Upper lobe of left lung (tissue), 6 donors: ENCODE results near the gene UBAC1. TPM values are rescaled to one million over a fixed set of nuclear protein-coding genes. Genes with fewer than 3 reads are reported as not detected.
"Not testable (repeated sequence)": the region's sequence is repeated elsewhere in the genome, so short reads cannot be mapped to it uniquely, and the experiment has no call there.

Experiments used
- ATAC-seq, 2 donors: fragments of 200-7000 bp; cut with Tn5 transposase; one replicate each; pipeline ENCODE4 v1.9.1; 2022; ENCODE audit warnings: mild to moderate bottlenecking in 2 of 2, moderate library complexity in 2 of 2; ENCODE audit not compliant: low FRiP score in 2 of 2
- DNase-seq, 2 donors: peaks; one replicate each; pipeline ENCODE4 v3.0.0-alpha.2; 2019 to 2020
- H3K27ac ChIP-seq, 4 donors: fragments of 200-600 bp; sonication (generic); one replicate each; pipeline ENCODE4 v1.5.1; 2016 to 2019
- H3K27me3 ChIP-seq, 4 donors: fragments of 200-600 bp; sonication (generic); one replicate each; pipeline ENCODE4 v1.5.1; 2017 to 2019
- H3K36me3 ChIP-seq, 4 donors: fragments of 200-600 bp; sonication (generic); one replicate each; pipeline ENCODE4 v1.5.1; 2016 to 2019
- H3K4me1 ChIP-seq, 4 donors: fragments of 200-600 bp; sonication (generic); one replicate each; pipeline ENCODE4 v1.5.1; 2018 to 2019
- H3K4me3 ChIP-seq, 4 donors: fragments of 200-600 bp; sonication (generic); one replicate each; pipeline ENCODE4 v1.5.1; 2017 to 2019; ENCODE audit warnings: mild to moderate bottlenecking in 2 of 4, moderate library complexity in 1 of 4
- H3K9me3 ChIP-seq, 4 donors: fragments of 200-600 bp; sonication (generic); one replicate each; pipeline ENCODE4 v1.5.1; 2018 to 2019
- EP300 ChIP-seq, 4 donors: sonication (generic); formaldehyde crosslinking; IDR thresholded peaks; one replicate each; pipeline ENCODE4 v1.5.1; 2017; ENCODE audit warnings: antibody characterized with exemption in 4 of 4, control low read depth in 2 of 4
- POLR2A ChIP-seq, 4 donors: fragments of 450-650 bp; IDR thresholded peaks; one replicate each; pipeline ENCODE4 v1.5.1; 2016 to 2017; ENCODE audit warnings: antibody characterized with exemption in 4 of 4, mild to moderate bottlenecking in 2 of 4
- POLR2AphosphoS5 ChIP-seq, 2 donors: sonication (generic); formaldehyde crosslinking; IDR thresholded peaks; one replicate each; pipeline ENCODE4 v1.5.1; 2017; ENCODE audit warnings: antibody characterized with exemption in 2 of 2
- WGBS, 2 donors: methylation state at CpG; one replicate each; pipeline ENCODE4 v1.1.5; 2017 to 2018; 5-methylcytosine and 5-hydroxymethylcytosine counted together
- total RNA-seq, 6 donors: library from RNA; depleted of rRNA in 4 of 6; stranded (reverse); fragments of >200 nt in 4 of 6; gene quantifications; one replicate each; pipeline versions ENCODE4 v1.1.0 to v1.2.1, GENCODE V29; 2016 to 2021
- TF ChIP-seq, protein P1 (sequence below), 6 experiments: fragments of 450-650 bp in 4 of 6; fragments of 200-600 bp in 2 of 6; sonication (generic) in 2 of 6; IDR thresholded peaks; one replicate each; pipeline ENCODE4 v1.5.1; 2016 to 2019; ENCODE audit warnings: antibody characterized with exemption in 6 of 6
- donor health status: DM: no; HTN: no; CAD: no; lungs with moderate emphysema.
- donor health status: DM: no; HTN: yes; CAD: no; lungs with severe emphysema.

Gene UBAC1
- total RNA-seq, 6 donors from 2014 or later, result 38.0 to 72.3 (median 49.3) TPM

DNA sequence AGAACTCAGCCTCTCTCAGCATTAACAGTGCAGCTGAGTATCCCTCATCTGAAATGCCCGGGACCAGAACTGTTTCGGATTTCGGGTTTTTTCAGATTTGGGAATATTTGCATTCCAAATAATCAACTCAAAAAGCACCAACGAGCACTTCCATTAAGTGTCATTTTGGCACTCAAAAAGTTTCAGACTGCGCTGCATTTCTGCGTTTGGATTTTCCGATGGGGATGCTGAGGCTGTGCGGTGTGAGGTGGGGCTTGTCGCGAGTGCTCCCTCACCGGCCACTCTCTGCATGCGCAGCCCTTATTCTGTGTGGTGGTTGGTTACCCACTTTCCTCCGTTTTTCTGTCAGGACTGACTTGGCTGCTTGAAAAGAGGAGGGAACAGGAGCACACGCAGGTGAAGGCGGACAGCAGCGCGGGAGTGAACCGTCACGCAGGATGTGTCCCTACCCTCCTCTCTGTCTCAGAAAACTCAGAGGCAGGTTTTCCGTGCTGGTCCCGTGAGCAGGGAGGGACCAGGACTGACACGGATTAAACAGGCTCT lies 8.4 kb downstream of the UBAC1 start:
- TF ChIP-seq, protein P1, sequence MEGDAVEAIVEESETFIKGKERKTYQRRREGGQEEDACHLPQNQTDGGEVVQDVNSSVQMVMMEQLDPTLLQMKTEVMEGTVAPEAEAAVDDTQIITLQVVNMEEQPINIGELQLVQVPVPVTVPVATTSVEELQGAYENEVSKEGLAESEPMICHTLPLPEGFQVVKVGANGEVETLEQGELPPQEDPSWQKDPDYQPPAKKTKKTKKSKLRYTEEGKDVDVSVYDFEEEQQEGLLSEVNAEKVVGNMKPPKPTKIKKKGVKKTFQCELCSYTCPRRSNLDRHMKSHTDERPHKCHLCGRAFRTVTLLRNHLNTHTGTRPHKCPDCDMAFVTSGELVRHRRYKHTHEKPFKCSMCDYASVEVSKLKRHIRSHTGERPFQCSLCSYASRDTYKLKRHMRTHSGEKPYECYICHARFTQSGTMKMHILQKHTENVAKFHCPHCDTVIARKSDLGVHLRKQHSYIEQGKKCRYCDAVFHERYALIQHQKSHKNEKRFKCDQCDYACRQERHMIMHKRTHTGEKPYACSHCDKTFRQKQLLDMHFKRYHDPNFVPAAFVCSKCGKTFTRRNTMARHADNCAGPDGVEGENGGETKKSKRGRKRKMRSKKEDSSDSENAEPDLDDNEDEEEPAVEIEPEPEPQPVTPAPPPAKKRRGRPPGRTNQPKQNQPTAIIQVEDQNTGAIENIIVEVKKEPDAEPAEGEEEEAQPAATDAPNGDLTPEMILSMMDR (IDR thresholded peaks at IDR 0.05), result no peak
- TF ChIP-seq POLR2A (IDR thresholded peaks at IDR 0.05), result no peak
- TF ChIP-seq EP300 (IDR thresholded peaks at IDR 0.05), result no peak
- no peak for TF ChIP-seq POLR2AphosphoS5 (IDR thresholded peaks at IDR 0.05)
- DNase-seq, result no peak
- no peak for ATAC-seq
- no peaks in the 10 kb centered on the region for H3K4me1 ChIP-seq
- H3K9me3 ChIP-seq, result no peaks in the 10 kb centered on the region
- H3K36me3 ChIP-seq, result peaks cover 0 to 59% (median 45%) of the 10 kb centered on the region in 4 donors
- 91 to 93% methylated on average over 22 of the region's 22 CpGs for WGBS, 2 donors
- H3K4me3 ChIP-seq, result no peak overlapping the region
- no peak overlapping the region for H3K27ac ChIP-seq
- H3K27me3 ChIP-seq, result no peaks in the 10 kb centered on the region

DNA sequence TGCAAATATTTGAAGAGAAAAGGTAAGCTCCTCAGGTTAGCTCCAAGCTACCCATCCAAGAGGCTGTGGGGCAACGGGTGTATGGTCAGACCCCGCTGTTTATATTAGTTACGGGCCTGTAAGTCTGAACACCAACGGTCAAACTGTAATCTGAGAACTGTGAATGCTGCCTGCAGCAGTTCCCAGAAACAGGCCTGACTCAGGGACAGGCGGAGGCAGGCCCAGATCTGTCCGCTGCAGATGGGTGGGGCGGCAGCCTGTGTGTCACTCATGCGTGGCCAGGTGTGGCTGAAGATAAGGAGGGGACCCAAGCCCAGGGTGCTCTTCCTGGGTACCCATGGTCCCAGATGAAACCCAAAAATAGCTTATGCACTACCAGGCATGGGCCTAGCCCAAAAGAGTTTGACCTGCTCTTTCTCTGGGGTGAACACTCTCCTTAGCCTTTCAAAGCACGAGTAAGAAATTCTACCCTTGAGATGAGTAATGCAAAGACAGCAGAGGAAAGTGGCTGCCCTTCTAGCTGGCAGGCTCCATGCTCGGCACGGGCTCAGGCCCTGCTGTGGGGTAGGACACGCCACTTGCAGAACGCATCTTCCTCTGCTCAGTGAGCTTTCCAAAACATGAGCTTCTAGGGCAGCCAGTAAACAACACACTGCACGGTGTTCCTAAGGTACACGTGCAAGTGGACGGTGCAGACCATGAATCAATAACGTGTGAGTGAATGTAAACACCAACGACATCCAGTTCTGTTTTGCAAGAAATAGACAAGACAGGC lies 9.1 kb downstream of the UBAC1 start:
- Histone ChIP-seq H3K4me3 (no peak overlapping the region), H3K9me3 (no peaks in the 10 kb centered on the region), H3K27ac (no peak overlapping the region), H3K36me3 (peaks cover 0 to 65% (median 51%) of the 10 kb centered on the region in 4 donors), H3K27me3 (no peaks in the 10 kb centered on the region), H3K4me1 (no peaks in the 10 kb centered on the region)
- TF ChIP-seq POLR2AphosphoS5 (IDR thresholded peaks at IDR 0.05) (no peak), POLR2A (IDR thresholded peaks at IDR 0.05) (no peak), EP300 (IDR thresholded peaks at IDR 0.05) (no peak)
- TF ChIP-seq, protein P1 (IDR thresholded peaks at IDR 0.05), result no peak
- 84 to 86% methylated on average over 18 of the region's 18 CpGs for WGBS, 2 donors
- ATAC-seq, result no peak
- no peak for DNase-seq

DNA sequence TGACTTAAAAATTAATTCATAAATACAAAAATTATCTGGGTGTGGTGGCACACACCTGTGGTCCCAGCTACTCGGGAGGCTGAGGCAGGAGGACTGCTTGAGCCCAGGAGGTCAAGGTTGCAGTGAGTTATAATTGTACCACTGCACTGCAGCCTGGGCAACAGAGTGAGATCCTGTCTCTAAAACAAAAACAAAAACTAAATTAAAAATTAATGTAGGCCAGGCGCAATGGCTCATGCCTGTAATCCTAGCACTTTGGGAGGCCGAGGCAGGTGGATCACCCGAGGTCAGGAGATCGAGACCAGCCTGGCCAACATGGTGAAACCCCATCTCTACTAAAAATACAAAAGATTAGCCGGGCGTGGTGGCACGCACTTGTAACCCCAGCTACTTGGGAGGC lies 9.9 kb downstream of the UBAC1 start:
- not testable (repeated sequence) for H3K27me3 ChIP-seq, H3K4me1 ChIP-seq, DNase-seq, H3K9me3 ChIP-seq, H3K4me3 ChIP-seq, ATAC-seq, H3K27ac ChIP-seq
- WGBS, 2 donors, result 97 to 98% methylated on average over 8 of the region's 8 CpGs
- peaks cover 2 to 73% (median 58%) of the 10 kb centered on the region in 4 donors for H3K36me3 ChIP-seq

DNA sequence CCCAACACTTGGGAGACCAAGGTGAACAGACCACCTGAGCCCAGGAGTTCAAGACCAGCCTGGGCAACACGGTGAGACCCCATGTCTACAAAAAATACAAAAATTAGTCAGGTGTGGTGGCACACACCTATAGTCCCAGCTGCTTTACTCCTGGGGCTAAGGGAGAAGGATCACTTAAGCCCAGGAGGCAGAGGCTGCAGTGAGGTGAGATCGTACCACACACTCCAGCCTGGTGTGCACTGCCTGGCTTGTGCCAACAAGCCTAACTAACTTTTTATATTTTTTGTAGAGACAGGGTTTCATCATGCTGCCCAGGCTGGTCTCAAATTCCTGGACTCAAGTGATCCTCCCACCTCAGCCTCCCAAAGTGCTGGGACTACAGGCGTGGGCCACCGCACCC lies 10.3 kb downstream of the UBAC1 start:
- peaks cover 6 to 77% (median 63%) of the 10 kb centered on the region in 4 donors for H3K36me3 ChIP-seq
- WGBS, 2 donors, result 94 to 95% methylated on average over 4 of the region's 4 CpGs

DNA sequence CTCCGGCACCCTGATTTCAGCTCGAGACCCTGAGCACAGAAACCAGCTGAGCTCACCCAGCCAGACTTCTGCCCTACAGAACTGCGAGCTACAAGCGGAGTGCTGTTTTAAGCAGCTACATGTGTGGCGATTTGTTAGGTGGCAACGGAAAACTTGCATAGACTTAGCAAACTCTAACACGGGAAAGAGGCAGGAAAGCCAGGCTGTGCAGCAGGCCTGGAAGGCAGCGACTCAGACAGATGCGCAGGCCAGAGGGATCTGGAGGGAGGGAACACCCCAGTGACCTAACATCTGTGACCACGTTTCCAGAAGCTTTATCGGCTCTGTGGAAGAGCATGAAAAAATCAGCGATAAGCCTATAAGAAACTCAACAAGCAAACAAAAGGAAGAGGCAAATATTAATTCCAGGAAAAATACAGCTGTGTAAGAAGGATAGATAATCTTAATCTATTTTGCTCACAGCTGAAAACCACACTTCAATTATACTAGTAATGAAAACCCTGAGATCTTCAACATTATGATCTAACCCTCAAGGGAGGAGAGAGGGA lies 11.0 kb downstream of the UBAC1 start:
- Histone ChIP-seq H3K27me3 (no peaks in the 10 kb centered on the region), H3K27ac (no peak overlapping the region), H3K4me1 (no peaks in the 10 kb centered on the region), H3K36me3 (peaks cover 10 to 84% (median 69%) of the 10 kb centered on the region in 4 donors), H3K9me3 (no peaks in the 10 kb centered on the region), H3K4me3 (no peak overlapping the region)
- no peak for TF ChIP-seq POLR2AphosphoS5 (IDR thresholded peaks at IDR 0.05)
- DNase-seq, result no peak
- no peak for ATAC-seq
- 93 to 94% methylated on average over 12 of the region's 12 CpGs for WGBS, 2 donors

More for the DNA sequence above, 10.3 kb downstream of the UBAC1 start:
- not testable (repeated sequence) for H3K4me3 ChIP-seq, H3K27me3 ChIP-seq, H3K4me1 ChIP-seq, ATAC-seq, DNase-seq, H3K27ac ChIP-seq, H3K9me3 ChIP-seq

DNA sequence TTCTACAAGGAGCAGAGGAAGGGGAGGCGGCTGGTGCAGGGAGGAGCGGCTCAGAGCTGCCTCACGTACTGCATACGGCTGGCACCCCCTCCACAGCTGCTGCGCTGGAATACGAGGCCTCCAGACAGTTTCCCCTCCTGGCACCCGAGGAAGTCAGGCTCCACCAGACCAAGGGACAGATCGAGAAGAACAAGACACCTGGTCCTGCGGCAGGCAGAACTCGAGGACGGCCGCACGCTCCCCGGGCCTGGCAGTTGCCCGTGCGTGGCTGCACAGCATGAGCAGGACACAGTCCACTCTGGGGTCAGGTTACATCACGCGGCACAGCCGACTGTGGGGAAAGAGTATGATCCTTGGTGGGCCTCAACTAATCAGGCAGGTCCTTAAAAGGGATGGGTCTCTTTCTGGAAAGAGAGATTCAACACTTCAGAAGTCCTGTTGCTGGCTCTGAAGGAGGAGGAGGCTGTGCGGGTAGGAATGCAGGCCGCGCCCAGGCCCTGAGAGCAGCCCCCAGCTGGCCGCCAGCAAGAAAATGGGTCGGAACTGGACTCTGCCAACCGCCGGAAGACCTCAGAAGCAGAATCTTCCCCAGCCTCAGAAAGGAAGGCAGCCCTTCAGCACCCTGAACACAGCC lies 11.6 kb downstream of the UBAC1 start:
- no peak for DNase-seq
- WGBS, 2 donors, result 89% methylated on average over 15 to 26 of the region's 26 CpGs
- H3K27me3 ChIP-seq, result no peaks in the 10 kb centered on the region
- H3K27ac ChIP-seq, result no peak overlapping the region
- ATAC-seq, result no peak
- H3K36me3 ChIP-seq, result peaks cover 13 to 89% (median 72%) of the 10 kb centered on the region in 4 donors
- no peaks in the 10 kb centered on the region for H3K9me3 ChIP-seq
- no peak overlapping the region for H3K4me3 ChIP-seq
- TF ChIP-seq POLR2A (IDR thresholded peaks at IDR 0.05) (no peak), EP300 (IDR thresholded peaks at IDR 0.05) (no peak), POLR2AphosphoS5 (IDR thresholded peaks at IDR 0.05) (no peak)
- TF ChIP-seq, protein P1 (IDR thresholded peaks at IDR 0.05), result no peak
- H3K4me1 ChIP-seq, result no peaks in the 10 kb centered on the region
